Fibroblast of lung (primary cell): ENCODE data around the gene LMF2.

Experiments
- EZH2 ChIP-seq: IDR thresholded peaks from 2 replicates; pipeline ENCODE4 v1.5.1; 2012; ENCODE audit warnings: low read length, control low read depth, mild to moderate bottlenecking; ENCODE audit errors: missing control alignments
- TF ChIP-seq, protein P1 (sequence below), 2 donors: IDR thresholded peaks in 1 of 2; conservative IDR thresholded peaks in 1 of 2; 1 replicate in 1 of 2; 2 replicates in 1 of 2; pipeline ENCODE4 v1.5.1; 2011 to 2012; ENCODE audit warnings: low read length in 2 of 2, control low read depth in 1 of 2, inconsistent platforms in 1 of 2, low read depth in 1 of 2, mild to moderate bottlenecking in 1 of 2

- TF ChIP-seq, protein P1, sequence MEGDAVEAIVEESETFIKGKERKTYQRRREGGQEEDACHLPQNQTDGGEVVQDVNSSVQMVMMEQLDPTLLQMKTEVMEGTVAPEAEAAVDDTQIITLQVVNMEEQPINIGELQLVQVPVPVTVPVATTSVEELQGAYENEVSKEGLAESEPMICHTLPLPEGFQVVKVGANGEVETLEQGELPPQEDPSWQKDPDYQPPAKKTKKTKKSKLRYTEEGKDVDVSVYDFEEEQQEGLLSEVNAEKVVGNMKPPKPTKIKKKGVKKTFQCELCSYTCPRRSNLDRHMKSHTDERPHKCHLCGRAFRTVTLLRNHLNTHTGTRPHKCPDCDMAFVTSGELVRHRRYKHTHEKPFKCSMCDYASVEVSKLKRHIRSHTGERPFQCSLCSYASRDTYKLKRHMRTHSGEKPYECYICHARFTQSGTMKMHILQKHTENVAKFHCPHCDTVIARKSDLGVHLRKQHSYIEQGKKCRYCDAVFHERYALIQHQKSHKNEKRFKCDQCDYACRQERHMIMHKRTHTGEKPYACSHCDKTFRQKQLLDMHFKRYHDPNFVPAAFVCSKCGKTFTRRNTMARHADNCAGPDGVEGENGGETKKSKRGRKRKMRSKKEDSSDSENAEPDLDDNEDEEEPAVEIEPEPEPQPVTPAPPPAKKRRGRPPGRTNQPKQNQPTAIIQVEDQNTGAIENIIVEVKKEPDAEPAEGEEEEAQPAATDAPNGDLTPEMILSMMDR (conservative IDR thresholded peaks at IDR 0.05 in 1 of 2, IDR thresholded peaks at IDR 0.05 in 1 of 2; ENCODE audit: low read depth in 1 of 2, low read length in 2 of 2): no peak
- TF ChIP-seq EZH2: no peak
These were observed 45.4 kb downstream of the LMF2 start for GRCh38 chr22:50461979-50462540.
